Uterus (tissue), 4 donors: ENCODE results near the gene RNF168. TPM values are rescaled to one million over a fixed set of nuclear protein-coding genes. Genes with fewer than 3 reads are reported as not detected.
"Not testable (repeated sequence)": the region's sequence is repeated elsewhere in the genome, so short reads cannot be mapped to it uniquely, and the experiment has no call there.

Experiments used
- DNase-seq, 2 donors: peaks; one replicate each; pipeline ENCODE4 v3.0.0-alpha.2; 2019 to 2020
- H3K27ac ChIP-seq, 2 donors: fragments of 200-600 bp; sonication (generic); 1 replicate in 1 of 2; 2 replicates in 1 of 2; pipeline ENCODE4 v1.5.1; 2016 to 2018
- H3K27me3 ChIP-seq, 2 donors: fragments of 200-600 bp; sonication (generic); one replicate each; pipeline ENCODE4 v1.5.1; 2018 to 2019; ENCODE audit warnings: control low read depth in 1 of 2
- H3K36me3 ChIP-seq, 2 donors: fragments of 200-600 bp; sonication (generic); one replicate each; pipeline ENCODE4 v1.5.1; 2019; ENCODE audit warnings: control low read depth in 1 of 2
- H3K4me1 ChIP-seq, 2 donors: fragments of 200-600 bp; sonication (generic); one replicate each; pipeline ENCODE4 v1.5.1; 2018 to 2019; ENCODE audit warnings: control low read depth in 1 of 2
- H3K4me3 ChIP-seq, 2 donors: fragments of 200-600 bp; sonication (generic); 1 replicate in 1 of 2; 2 replicates in 1 of 2; pipeline ENCODE4 v1.5.1; 2018 to 2019; ENCODE audit warnings: mild to moderate bottlenecking in 1 of 2
- H3K9me3 ChIP-seq, 2 donors: fragments of 200-600 bp; sonication (generic); one replicate each; pipeline ENCODE4 v1.5.1; 2019; ENCODE audit warnings: control low read depth in 1 of 2
- POLR2A ChIP-seq, 2 donors: fragments of 450-650 bp; IDR thresholded peaks; one replicate each; pipeline ENCODE4 v1.6.1; 2016; ENCODE audit warnings: antibody characterized with exemption in 2 of 2, mild to moderate bottlenecking in 1 of 2, moderate library complexity in 1 of 2
- intact Hi-C: fragments of 100-400 bp; cut with DNase I; formaldehyde crosslinking; loops from one replicate; pipeline ENCODE4 v1.15.1; 2023; ENCODE audit warnings: low total_unique reads
- total RNA-seq, 4 donors: library from RNA; depleted of rRNA in 3 of 4; stranded (reverse); fragments of >200 nt in 3 of 4; gene quantifications; one replicate each; pipeline versions ENCODE4 v1.1.0 to v1.2.4, GENCODE V29; 2014 to 2023
- TF ChIP-seq, protein P1 (sequence below), 4 experiments: fragments of 200-600 bp in 2 of 4; fragments of 450-650 bp in 2 of 4; sonication (generic) in 2 of 4; IDR thresholded peaks; one replicate each; pipeline ENCODE4 v1.5.1; 2016 to 2019; ENCODE audit warnings: antibody characterized with exemption in 4 of 4, mild to moderate bottlenecking in 2 of 4, moderate library complexity in 1 of 4
- donor health status: DM: yes; HTN: yes; CAD: no.

Gene RNF168
- total RNA-seq, 4 donors from 2014 or later, result 9.4 to 35.2 (median 18.6) TPM

DNA sequence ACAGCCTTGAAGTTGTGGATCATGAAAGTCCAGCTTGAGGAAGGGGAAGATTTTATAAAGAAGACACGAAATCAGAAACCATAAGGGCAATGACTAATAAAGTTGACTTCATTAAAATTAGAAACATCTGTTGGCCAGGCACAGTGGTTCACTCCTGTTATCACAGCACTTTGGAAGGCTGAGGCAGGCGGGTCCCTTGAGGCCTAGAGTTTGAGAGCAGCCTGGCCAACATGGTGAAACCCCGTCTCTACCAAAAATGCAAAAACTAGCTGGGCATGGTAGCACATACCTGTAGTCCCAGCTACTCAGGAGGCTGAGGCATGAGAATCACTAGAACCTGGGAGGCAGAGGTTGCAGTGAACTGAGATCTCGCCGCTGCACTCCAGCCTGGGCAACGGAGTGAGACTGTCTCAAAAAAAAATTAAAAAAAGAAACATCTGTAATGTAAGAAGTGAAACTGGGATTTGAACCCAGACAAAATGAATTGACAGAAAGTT is 63.5 kb downstream of the RNF168 start:
- no peaks in the 10 kb centered on the region for H3K36me3 ChIP-seq
- H3K4me1 ChIP-seq, result no peaks in the 10 kb centered on the region
- no peak overlapping the region for H3K27ac ChIP-seq
- intact Hi-C loops, result no loop called here
- DNase-seq, result no peak
- H3K27me3 ChIP-seq, result no peaks in the 10 kb centered on the region
- H3K9me3 ChIP-seq, result no peaks in the 10 kb centered on the region
- H3K4me3 ChIP-seq, result no peak overlapping the region
- no peak for TF ChIP-seq POLR2A (IDR thresholded peaks at IDR 0.05)
- TF ChIP-seq, protein P1, sequence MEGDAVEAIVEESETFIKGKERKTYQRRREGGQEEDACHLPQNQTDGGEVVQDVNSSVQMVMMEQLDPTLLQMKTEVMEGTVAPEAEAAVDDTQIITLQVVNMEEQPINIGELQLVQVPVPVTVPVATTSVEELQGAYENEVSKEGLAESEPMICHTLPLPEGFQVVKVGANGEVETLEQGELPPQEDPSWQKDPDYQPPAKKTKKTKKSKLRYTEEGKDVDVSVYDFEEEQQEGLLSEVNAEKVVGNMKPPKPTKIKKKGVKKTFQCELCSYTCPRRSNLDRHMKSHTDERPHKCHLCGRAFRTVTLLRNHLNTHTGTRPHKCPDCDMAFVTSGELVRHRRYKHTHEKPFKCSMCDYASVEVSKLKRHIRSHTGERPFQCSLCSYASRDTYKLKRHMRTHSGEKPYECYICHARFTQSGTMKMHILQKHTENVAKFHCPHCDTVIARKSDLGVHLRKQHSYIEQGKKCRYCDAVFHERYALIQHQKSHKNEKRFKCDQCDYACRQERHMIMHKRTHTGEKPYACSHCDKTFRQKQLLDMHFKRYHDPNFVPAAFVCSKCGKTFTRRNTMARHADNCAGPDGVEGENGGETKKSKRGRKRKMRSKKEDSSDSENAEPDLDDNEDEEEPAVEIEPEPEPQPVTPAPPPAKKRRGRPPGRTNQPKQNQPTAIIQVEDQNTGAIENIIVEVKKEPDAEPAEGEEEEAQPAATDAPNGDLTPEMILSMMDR (IDR thresholded peaks at IDR 0.05), result no peak

DNA sequence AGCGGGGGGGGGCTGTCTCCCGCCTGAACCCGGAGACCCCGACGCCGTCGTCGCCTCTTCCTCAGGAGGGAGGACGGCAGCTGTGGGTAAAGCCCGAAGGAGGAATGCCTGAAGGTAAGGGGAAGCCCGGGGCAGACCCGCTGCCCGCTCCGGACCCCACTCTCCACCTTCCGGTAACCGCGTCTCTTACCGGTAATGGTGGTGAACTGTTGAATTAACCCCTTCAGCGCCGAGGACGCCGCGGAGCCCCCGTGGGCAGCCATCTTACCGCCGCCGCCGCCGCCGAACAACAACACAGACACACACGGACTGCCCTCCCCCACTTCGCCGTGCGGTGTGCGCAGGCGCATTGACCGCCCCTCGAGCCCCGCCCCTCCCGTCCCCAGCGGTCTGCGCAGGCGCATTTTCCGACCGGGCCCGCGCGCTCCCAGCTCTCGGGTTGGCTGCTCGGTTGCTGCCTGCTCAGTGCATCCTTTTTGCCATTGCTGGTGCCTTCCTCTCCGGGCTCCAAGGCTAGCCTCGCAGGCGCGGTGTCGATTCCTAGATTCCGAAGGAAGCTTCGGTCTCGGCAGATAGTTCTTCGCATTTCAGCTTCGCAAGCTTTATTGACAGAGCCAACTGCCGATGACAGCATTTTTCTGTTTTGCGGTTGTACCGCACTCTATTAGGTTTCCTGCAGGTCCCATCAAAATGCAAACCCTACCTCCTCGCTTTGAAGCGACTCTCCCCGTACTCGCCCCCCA is 71.3 kb downstream of the RNF168 start, which contains the start of gene UBXN7:
Gene UBXN7 (minus strand): TSS at position 291 of the 743 bp plus-strand sequence. CDS start 28 bp downstream, at position 263.
- H3K27ac ChIP-seq, result peak within 1 kb of the TSS; percentile 93 to 99
- no peaks in the 10 kb centered on the region for H3K36me3 ChIP-seq
- DNase-seq, result peak; percentile 93 to 97
- peak within 1 kb of the TSS; percentile 87 to 100 for H3K4me3 ChIP-seq
- intact Hi-C loops, result no loop called here
- no peaks in the 10 kb centered on the region for H3K9me3 ChIP-seq
- H3K27me3 ChIP-seq, result no peaks in the 10 kb centered on the region
- peak; percentile 82 to 84 for TF ChIP-seq POLR2A (IDR thresholded peaks at IDR 0.05)
- TF ChIP-seq, protein P1 (IDR thresholded peaks at IDR 0.05), result peak in 2 of 4 experiments; percentile 4 to 7
- H3K4me1 ChIP-seq, result peaks cover 0 to 4% of the 10 kb centered on the region in 2 donors

DNA sequence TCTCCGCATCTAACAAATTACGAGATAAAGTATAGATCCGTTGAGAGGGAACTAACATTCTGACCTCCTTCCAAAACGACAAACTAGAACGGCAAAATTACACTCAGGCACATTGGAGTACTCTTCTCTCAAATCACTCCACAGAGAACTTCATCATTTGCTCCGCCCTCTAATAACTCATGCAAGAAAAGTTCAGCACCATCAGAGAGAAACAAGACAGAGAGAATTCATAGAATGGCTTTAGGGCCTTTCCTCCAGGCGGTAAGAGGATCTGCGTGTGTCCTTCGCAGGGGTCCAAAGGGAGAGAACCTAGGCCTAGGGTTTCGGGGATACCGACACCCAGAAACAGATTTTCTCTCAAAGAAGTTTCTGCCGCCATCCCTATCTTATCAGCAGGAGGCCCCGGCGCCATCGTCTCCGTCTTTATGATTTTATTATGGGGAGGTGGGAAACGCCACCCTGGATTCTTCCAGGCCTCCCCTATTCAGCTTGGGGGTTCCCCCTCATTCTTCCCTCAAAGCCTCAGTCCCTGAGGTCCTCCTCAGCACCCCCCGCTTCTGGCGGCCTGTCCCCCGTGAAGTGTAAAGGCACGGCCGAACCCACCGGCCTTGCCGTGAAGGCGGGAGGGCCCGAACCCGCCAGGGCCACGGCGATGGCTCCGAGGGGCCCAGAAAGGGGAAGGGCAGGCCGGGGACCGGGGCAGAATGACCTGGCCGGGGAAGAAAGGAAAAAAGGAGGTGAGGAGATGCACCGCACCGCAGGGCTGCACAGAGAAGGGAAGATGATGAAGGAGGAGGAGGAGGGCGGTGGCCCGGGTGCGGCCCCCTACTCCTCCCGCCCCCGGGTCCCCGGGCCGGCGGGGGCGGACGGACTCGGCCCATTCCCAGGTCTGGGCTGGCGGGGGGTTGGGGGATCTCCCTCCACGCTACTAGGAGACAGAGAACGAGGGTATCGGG is 72.1 kb downstream of the RNF168 start:
- Histone ChIP-seq H3K9me3 (no peaks in the 10 kb centered on the region), H3K27me3 (no peaks in the 10 kb centered on the region), H3K4me1 (peaks cover 0 to 4% of the 10 kb centered on the region in 2 donors), H3K4me3 (peak overlapping the region; percentile 87 to 100), H3K36me3 (no peaks in the 10 kb centered on the region), H3K27ac (peak overlapping the region; percentile 93 to 99)
- peak; percentile 16 to 33 for DNase-seq
- TF ChIP-seq POLR2A (IDR thresholded peaks at IDR 0.05), result peak in 1 of 2 donors; percentile 54
- TF ChIP-seq, protein P1 (IDR thresholded peaks at IDR 0.05), result no peak
- intact Hi-C loops, result no loop called here

DNA sequence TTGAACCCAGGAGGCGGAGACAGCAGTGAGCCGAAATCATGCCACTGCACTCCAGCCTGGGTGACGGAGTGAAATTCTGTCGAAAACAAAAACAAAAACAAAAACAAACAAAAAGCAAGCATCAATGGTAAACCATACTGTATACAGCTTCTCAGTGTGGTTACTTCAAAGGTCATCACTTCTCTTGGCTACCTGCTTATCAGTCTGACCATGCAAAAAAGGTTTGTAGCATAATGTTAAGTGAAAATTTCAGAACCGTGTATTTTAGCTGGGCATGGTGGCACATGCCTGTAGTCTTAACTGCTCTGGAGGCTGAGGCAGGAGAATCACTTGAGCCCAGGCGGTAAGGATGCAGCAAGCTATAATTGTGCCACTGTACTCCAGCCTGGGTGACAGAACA is 75.5 kb downstream of the RNF168 start:
- Histone ChIP-seq H3K36me3 (no peaks in the 10 kb centered on the region), H3K27ac (no peak overlapping the region), H3K9me3 (no peaks in the 10 kb centered on the region), H3K4me3 (no peak overlapping the region), H3K27me3 (no peaks in the 10 kb centered on the region), H3K4me1 (peaks cover 0 to 4% of the 10 kb centered on the region in 2 donors)
- intact Hi-C loops, result no loop called here
- TF ChIP-seq, protein P1 (IDR thresholded peaks at IDR 0.05), result no peak
- no peak for TF ChIP-seq POLR2A (IDR thresholded peaks at IDR 0.05)
- no peak for DNase-seq

DNA sequence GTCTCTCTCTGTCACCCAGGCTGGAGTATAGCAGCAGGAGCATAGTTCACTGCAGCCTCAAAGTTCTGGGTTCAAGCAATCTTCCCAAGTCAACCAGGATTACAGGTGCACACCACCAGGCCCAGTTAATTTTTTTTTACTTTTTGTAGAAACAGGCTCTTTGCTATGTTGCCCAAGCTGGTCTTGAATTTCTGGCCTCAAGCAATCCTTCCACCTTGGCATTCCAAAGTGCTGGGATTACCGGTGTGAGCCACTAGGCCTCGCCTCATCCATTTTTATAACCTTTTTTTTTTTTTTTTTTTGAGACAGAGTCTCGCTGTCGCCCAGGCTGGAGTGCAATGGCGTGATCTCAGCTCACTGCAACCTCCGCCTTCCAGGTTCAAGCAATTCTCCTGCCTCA is 79.1 kb downstream of the RNF168 start:
- H3K36me3 ChIP-seq, H3K27ac ChIP-seq, H3K27me3 ChIP-seq, DNase-seq, H3K4me3 ChIP-seq, intact Hi-C loops, H3K4me1 ChIP-seq, H3K9me3 ChIP-seq: not testable (repeated sequence)
